Keratinocyte (primary cell): ENCODE results near the gene KRTAP9-6.

Experiments
- CTCF ChIP-seq, 3 experiments: IDR thresholded peaks in 1 of 3; conservative IDR thresholded peaks in 1 of 3; optimal IDR thresholded peaks in 1 of 3; 2 replicates in 2 of 3; 3 replicates in 1 of 3; pipeline versions ENCODE3 to v1.5.1; 2011; ENCODE audit warnings: low read length in 3 of 3, mild to moderate bottlenecking in 3 of 3, moderate library complexity in 2 of 3, control low read depth in 1 of 3, inconsistent platforms in 1 of 3; ENCODE audit not compliant: insufficient read depth in 2 of 3; ENCODE audit errors: extremely low read depth in 1 of 3
- EZH2 ChIP-seq: IDR thresholded peaks from one replicate; pipeline ENCODE4 v1.6.1; 2012; ENCODE audit warnings: inconsistent platforms, mild to moderate bottlenecking, low read length, moderate library complexity

GRCh38 chr17:41256291-41256685 is 8.9 kb upstream of the KRTAP9-6 start:
- no peak for TF ChIP-seq EZH2
- TF ChIP-seq CTCF (optimal IDR thresholded peaks at IDR 0.05 in 1 of 3, IDR thresholded peaks at IDR 0.05 in 1 of 3, conservative IDR thresholded peaks at IDR 0.05 in 1 of 3; ENCODE audit: extremely low read depth in 1 of 3, insufficient read depth in 2 of 3, low read length in 3 of 3): no peak
